ENCODE results near the gene PANK3. TPM values are rescaled to one million over a fixed set of nuclear protein-coding genes. Genes with fewer than 3 reads are reported as not detected.

PANK3 gene
- total RNA-seq, 1 donor from 2014 or later = 96.6 TPM

- Mint-ChIP-seq H3K27ac (no peak overlapping the region), H3K4me3 (ENCODE audit: low read depth) (no peak overlapping the region), H3K4me1 (ENCODE audit: low read depth) (no peaks in the 10 kb centered on the region), H3K27me3 (peaks cover 45% of the 10 kb centered on the region), H3K36me3 (ENCODE audit: insufficient read depth) (no peaks in the 10 kb centered on the region), H3K9me3 (ENCODE audit: low read depth) (no peaks in the 10 kb centered on the region)
- no peak for TF ChIP-seq CTCF (IDR thresholded peaks at IDR 0.05; ENCODE audit: unreplicated experiment)
- no peak for DNase-seq (ENCODE audit: low spot score, unreplicated experiment)
Measured at GRCh38 chr5:168531987-168532864, 46.9 kb downstream of the PANK3 start.

GRCh38 chr5:168531191-168531590 lies 48.0 kb downstream of the PANK3 start:
- peaks cover 45% of the 10 kb centered on the region for H3K27me3 Mint-ChIP-seq
- H3K9me3 Mint-ChIP-seq (ENCODE audit: low read depth) = no peaks in the 10 kb centered on the region
- no peak for TF ChIP-seq CTCF (IDR thresholded peaks at IDR 0.05; ENCODE audit: unreplicated experiment)
- H3K4me3 Mint-ChIP-seq (ENCODE audit: low read depth) = no peak overlapping the region
- H3K4me1 Mint-ChIP-seq (ENCODE audit: low read depth) = no peaks in the 10 kb centered on the region
- H3K36me3 Mint-ChIP-seq (ENCODE audit: insufficient read depth) = no peaks in the 10 kb centered on the region
- no peak overlapping the region for H3K27ac Mint-ChIP-seq
- no peak for DNase-seq (ENCODE audit: low spot score, unreplicated experiment)

GRCh38 chr5:168530621-168531150 lies 48.5 kb downstream of the PANK3 start:
- no peaks in the 10 kb centered on the region for H3K4me1 Mint-ChIP-seq (ENCODE audit: low read depth)
- no peaks in the 10 kb centered on the region for H3K9me3 Mint-ChIP-seq (ENCODE audit: low read depth)
- TF ChIP-seq CTCF (IDR thresholded peaks at IDR 0.05; ENCODE audit: unreplicated experiment) = no peak
- peak overlapping the region; percentile 67 for H3K27ac Mint-ChIP-seq
- no peak for DNase-seq (ENCODE audit: low spot score, unreplicated experiment)
- H3K36me3 Mint-ChIP-seq (ENCODE audit: insufficient read depth) = no peaks in the 10 kb centered on the region
- H3K27me3 Mint-ChIP-seq = peaks cover 45% of the 10 kb centered on the region
- H3K4me3 Mint-ChIP-seq (ENCODE audit: low read depth) = peak overlapping the region; percentile 70

DNA sequence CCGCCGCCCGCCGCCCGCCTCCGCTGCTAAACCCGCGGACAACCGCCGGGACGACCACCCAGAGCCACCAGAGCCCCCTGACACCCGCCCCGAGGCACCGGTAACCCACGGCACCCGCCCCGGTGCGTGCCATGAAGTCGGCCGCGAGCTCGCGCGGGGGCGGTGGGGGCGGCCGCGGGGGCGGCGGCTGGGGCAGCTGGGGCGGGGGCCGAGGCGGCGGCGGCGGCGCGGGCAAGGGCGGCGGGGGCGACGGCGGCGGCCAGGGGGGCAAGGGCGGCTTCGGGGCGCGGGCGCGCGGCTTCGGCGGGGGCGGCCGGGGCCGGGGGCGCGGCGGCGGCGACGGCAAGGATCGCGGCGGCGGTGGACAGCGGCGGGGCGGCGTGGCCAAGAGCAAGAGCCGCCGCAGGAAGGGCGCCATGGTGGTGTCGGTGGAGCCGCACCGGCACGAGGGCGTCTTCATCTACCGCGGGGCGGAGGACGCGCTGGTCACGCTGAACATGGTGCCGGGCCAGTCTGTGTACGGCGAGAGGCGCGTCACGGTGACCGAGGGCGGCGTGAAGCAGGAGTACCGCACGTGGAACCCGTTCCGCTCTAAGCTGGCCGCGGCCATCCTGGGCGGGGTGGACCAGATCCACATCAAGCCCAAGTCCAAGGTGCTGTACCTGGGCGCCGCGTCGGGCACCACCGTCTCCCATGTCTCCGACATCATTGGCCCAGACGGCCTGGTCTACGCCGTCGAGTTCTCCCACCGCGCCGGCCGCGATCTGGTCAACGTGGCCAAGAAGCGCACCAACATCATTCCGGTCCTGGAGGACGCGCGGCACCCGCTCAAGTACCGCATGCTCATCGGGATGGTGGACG lies 49.6 kb downstream of the PANK3 start:
- Mint-ChIP-seq H3K4me3 (ENCODE audit: low read depth) (peak overlapping the region; percentile 70), H3K9me3 (ENCODE audit: low read depth) (no peaks in the 10 kb centered on the region), H3K27ac (no peak overlapping the region), H3K4me1 (ENCODE audit: low read depth) (no peaks in the 10 kb centered on the region), H3K27me3 (peaks cover 45% of the 10 kb centered on the region), H3K36me3 (ENCODE audit: insufficient read depth) (no peaks in the 10 kb centered on the region)
- DNase-seq (ENCODE audit: low spot score, unreplicated experiment) = peak; percentile 13
- no peak for TF ChIP-seq CTCF (IDR thresholded peaks at IDR 0.05; ENCODE audit: unreplicated experiment)
